OCI-LY1 (cell line): ENCODE measurements around the gene GJA5.

ENCODE experiments used
- EZH2 ChIP-seq: fragments of 200-600 bp; sonication (generic), shearing (Covaris generic); IDR thresholded peaks from 2 replicates; pipeline ENCODE4 v1.8.0; 2017; ENCODE audit warnings: borderline replicate concordance, mixed run types, mild to moderate bottlenecking, antibody characterized with exemption, low read length, moderate library complexity, mixed read lengths
- TF ChIP-seq, protein P1 (sequence below): fragments of 200-600 bp; sonication (generic), shearing (Covaris generic); IDR thresholded peaks from 2 replicates; pipeline ENCODE4 v1.5.1; 2017; ENCODE audit warnings: mild to moderate bottlenecking, antibody characterized with exemption, low read length, moderate library complexity, mixed read lengths

DNA sequence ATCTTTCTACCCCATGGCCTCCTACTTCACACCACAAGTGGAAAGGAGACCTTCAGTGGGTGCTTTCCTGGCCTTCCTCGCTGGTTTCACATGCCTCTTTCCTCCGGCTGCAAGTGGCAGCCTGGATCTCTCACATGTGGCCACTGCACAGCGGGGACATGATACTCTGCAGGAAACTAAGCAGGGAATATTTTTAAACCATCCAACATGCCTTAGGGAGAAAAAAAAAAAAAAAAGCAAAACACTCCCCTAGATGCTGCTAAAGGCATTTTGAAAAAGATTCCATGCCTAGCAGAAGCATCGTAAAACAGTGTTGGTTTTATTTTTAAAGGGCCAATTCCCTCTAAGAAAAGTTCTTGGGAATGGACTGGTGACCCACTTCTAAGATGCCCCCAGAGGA is 12.2 kb upstream of the GJA5 start:
- TF ChIP-seq, protein P1, sequence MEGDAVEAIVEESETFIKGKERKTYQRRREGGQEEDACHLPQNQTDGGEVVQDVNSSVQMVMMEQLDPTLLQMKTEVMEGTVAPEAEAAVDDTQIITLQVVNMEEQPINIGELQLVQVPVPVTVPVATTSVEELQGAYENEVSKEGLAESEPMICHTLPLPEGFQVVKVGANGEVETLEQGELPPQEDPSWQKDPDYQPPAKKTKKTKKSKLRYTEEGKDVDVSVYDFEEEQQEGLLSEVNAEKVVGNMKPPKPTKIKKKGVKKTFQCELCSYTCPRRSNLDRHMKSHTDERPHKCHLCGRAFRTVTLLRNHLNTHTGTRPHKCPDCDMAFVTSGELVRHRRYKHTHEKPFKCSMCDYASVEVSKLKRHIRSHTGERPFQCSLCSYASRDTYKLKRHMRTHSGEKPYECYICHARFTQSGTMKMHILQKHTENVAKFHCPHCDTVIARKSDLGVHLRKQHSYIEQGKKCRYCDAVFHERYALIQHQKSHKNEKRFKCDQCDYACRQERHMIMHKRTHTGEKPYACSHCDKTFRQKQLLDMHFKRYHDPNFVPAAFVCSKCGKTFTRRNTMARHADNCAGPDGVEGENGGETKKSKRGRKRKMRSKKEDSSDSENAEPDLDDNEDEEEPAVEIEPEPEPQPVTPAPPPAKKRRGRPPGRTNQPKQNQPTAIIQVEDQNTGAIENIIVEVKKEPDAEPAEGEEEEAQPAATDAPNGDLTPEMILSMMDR: no peak
- no peak for TF ChIP-seq EZH2
